GM12878 (cell line): ENCODE results near the gene VGLL2. TPM values are rescaled to one million over a fixed set of nuclear protein-coding genes. Genes with fewer than 3 reads are reported as not detected.

Source experiments
- ATAC-seq: fragments of 200-7000 bp; cut with Tn5 transposase; 3 replicates; pipeline ENCODE4 v1.9.1; 2020; ENCODE audit warnings: mild to moderate bottlenecking, moderate library complexity
- BruUV-seq: library from RNA; stranded (reverse); fragments of 400-500 nt; replicated peaks from 2 replicates; lab custom pipeline; 2021; lab: Mats Ljungman, UMichigan
- CTCF ChIA-PET: fragments of 300-600 bp; sonication (Branson Sonifier 250); formaldehyde crosslinking; extraction: SDS; loops from one replicate; lab custom pipeline; 2021; ENCODE audit warnings: inconsistent platforms; lab: Yijun Ruan, JAX
- POLR2A ChIA-PET: fragments of 350-600 bp; formaldehyde crosslinking; extraction: SDS; loops from one replicate; lab custom pipeline; 2021; ENCODE audit warnings: inconsistent platforms; lab: Charles Lee
- RAD21 ChIA-PET: fragments of 300-600 bp; sonication (Branson Sonifier 250); formaldehyde crosslinking; loops from one replicate; lab custom pipeline; 2023; ENCODE audit warnings: antibody characterized with exemption; ENCODE audit not compliant: unreplicated experiment; lab: Charles Lee
- SMC1A ChIA-PET: fragments of 300-600 bp; sonication (Branson Sonifier 250); formaldehyde crosslinking; loops from one replicate; lab custom pipeline; 2023; ENCODE audit not compliant: unreplicated experiment, uncharacterized antibody; lab: Charles Lee
- DNase-seq: peaks from one replicate; pipeline ENCODE4 v3.0.0-alpha.2; 2011; ENCODE audit warnings: low read depth, low spot score
- FAIRE-seq: peaks from 3 replicates; lab custom pipeline; 2011; peaks lifted over from hg19 to GRCh38; lab: Jason Lieb, UNC
- H2AFZ ChIP-seq: 2 replicates; pipeline ENCODE4 v1.6.0; 2011; ENCODE audit warnings: low read depth, low read length, control low read depth; ENCODE audit not compliant: control insufficient read depth
- H3K27ac ChIP-seq: 2 replicates; pipeline ENCODE4 v1.5.1; 2011; ENCODE audit warnings: control low read depth; ENCODE audit not compliant: control insufficient read depth, insufficient read depth
- H3K27me3 ChIP-seq, 2 experiments: replicated peaks in 1 of 2; 2 replicates each; pipeline versions ENCODE4 v1.6.0 to v1.6.1; 2011; ENCODE audit warnings: low read length in 1 of 2; ENCODE audit not compliant: control insufficient read depth in 2 of 2, insufficient read depth in 2 of 2
- H3K36me3 ChIP-seq, 2 experiments: 2 replicates each; pipeline ENCODE4 v1.5.1; 2011; ENCODE audit warnings: low read length in 1 of 2; ENCODE audit not compliant: control insufficient read depth in 2 of 2, insufficient read depth in 2 of 2
- H3K4me1 ChIP-seq: 2 replicates; pipeline ENCODE4 v1.6.1; 2011; ENCODE audit warnings: mild to moderate bottlenecking, low read length, moderate library complexity, mixed read lengths; ENCODE audit not compliant: control insufficient read depth, insufficient read depth
- H3K4me2 ChIP-seq: 2 replicates; pipeline ENCODE4 v1.6.0; 2011; ENCODE audit warnings: control low read depth; ENCODE audit not compliant: control insufficient read depth, insufficient read depth
- H3K4me3 ChIP-seq: fragments of 200-600 bp; sonication (generic); 2 replicates; pipeline ENCODE4 v1.5.1; 2016
- H3K79me2 ChIP-seq: 2 replicates; pipeline ENCODE4 v1.6.0; 2011; ENCODE audit warnings: low read length; ENCODE audit not compliant: control insufficient read depth, insufficient read depth
- H3K9ac ChIP-seq: 2 replicates; pipeline ENCODE4 v1.8.0; 2011; ENCODE audit warnings: low read length, control low read depth, mixed read lengths; ENCODE audit not compliant: control insufficient read depth, insufficient read depth
- H3K9me3 ChIP-seq: replicated peaks from 3 replicates; pipeline ENCODE4 v1.5.1; 2011; ENCODE audit warnings: mild to moderate bottlenecking, low read length; ENCODE audit not compliant: control insufficient read depth, insufficient read depth
- H4K20me1 ChIP-seq: 2 replicates; pipeline ENCODE4 v1.6.0; 2011; ENCODE audit not compliant: control insufficient read depth, insufficient read depth
- CHD1 ChIP-seq: IDR thresholded peaks from 2 replicates; pipeline ENCODE4 v1.6.1; 2012; ENCODE audit warnings: low read depth, low read length, improper control_type of control experiment
- CUX1 ChIP-seq: IDR thresholded peaks from 2 replicates; pipeline ENCODE4 v1.6.1; 2012; ENCODE audit warnings: improper control_type of control experiment, low read depth, low read length; ENCODE audit not compliant: insufficient replicate concordance
- GATAD2B ChIP-seq: fragments of 450-650 bp; conservative IDR thresholded peaks from 2 replicates; pipeline ENCODE4 v1.6.1; 2017; ENCODE audit warnings: low read depth, mild to moderate bottlenecking, moderate library complexity
- RCOR1 ChIP-seq: conservative IDR thresholded peaks from 2 replicates; pipeline ENCODE4 v1.6.1; 2012; ENCODE audit warnings: low read depth, low read length, improper control_type of control experiment
- RUNX3 ChIP-seq: IDR thresholded peaks from 2 replicates; pipeline ENCODE4 v1.6.1; 2012; ENCODE audit warnings: low read length, inconsistent platforms
- WGBS: methylation state at CpG from one replicate; pipeline ENCODE4 v1.1.6; 2016; ENCODE audit warnings: low lambda C conversion rate; ENCODE audit not compliant: insufficient replicate concordance, insufficient coverage; ENCODE audit errors: missing lambda C conversion rate; 5-methylcytosine and 5-hydroxymethylcytosine counted together
- in situ Hi-C: fragments of 300-500 bp; cut with MboI; formaldehyde crosslinking; loops from 9 replicates; pipeline ENCODE4 v1.14.3; 2018; ENCODE audit warnings: mixed read lengths
- intact Hi-C: fragments of 100-400 bp; cut with micrococcal nuclease; formaldehyde crosslinking; loops from one replicate; pipeline ENCODE4 v1.14.2; 2022; ENCODE audit not compliant: unreplicated experiment
- polyA plus RNA-seq, 11 experiments: library from polyadenylated mRNA; depleted of rRNA in 4 of 11; unstranded in 6 of 11; stranded (reverse) in 5 of 11; fragments of >200 nt; fragmentation: Nextera tagmentation in 4 of 11; fragmentation: Illumina TruSeq in 1 of 11; extraction: Ambion mirVana in 4 of 11; extraction: Trizol in 1 of 11; gene quantifications; 1 replicate in 1 of 11; 2 replicates in 10 of 11; pipeline versions ENCODE4 v1.2.1 to v1.2.3, GENCODE V29; 2011 to 2016; ENCODE audit warnings: inconsistent platforms in 2 of 11, missing spikeins in 2 of 11, low read depth in 1 of 11
- total RNA-seq, 4 experiments: library from RNA; depleted of rRNA in 3 of 4; stranded (reverse); fragments of >200 nt in 3 of 4; fragmentation: Illumina TruSeq in 1 of 4; extraction: Trizol in 1 of 4; gene quantifications; 2 replicates each; pipeline versions ENCODE4 v1.2.1 to v1.2.3, GENCODE V29; 2013 to 2021

VGLL2 gene
- total and polyA plus RNA-seq, 10 of the 15 experiments (the other 5 are each of a cell fraction or from before 2014, with no cell fraction given): not detected

GRCh38 chr6:117304446-117304845 lies 39.1 kb downstream of the VGLL2 start:
- Histone ChIP-seq H3K36me3 (no peaks in the 10 kb centered on the region), H3K27ac (no peak overlapping the region), H3K4me1 (no peaks in the 10 kb centered on the region)
- WGBS: 3% methylated on average over 2 of the region's 2 CpGs
- in situ Hi-C loops: no loop called here
- 0 out of 3 replicates have a peak, but pooled peaks have one; percentile 34 for ATAC-seq
- TF ChIP-seq GATAD2B (no peak), CUX1 (no peak), RUNX3 (no peak), CHD1 (no peak), RCOR1 (no peak)
- TF ChIP-seq, all 136 proteins: peak for 0
- ChIA-PET RAD21 (no interaction called here), POLR2A (no interaction called here), SMC1A (interaction anchor here (0.6 to 1.2 kb wide), 2 partner anchors 25 to 674 kb away, joined by 3 read pairs; no protein-coding TSS in a partner anchor), CTCF (no interaction called here)
- H3K4me2 ChIP-seq: no peak overlapping the region
- no peaks in the 10 kb centered on the region; the same call in 1 of the 2 replicates for H4K20me1 ChIP-seq
- BruUV-seq: no TSS peak
- no peak overlapping the region for H3K9ac ChIP-seq
- DNase-seq: no peak
- FAIRE-seq: no peak
- H3K9me3 ChIP-seq: no peaks in the 10 kb centered on the region
- H3K27me3 ChIP-seq: no peaks in the 10 kb centered on the region
- no peak overlapping the region for H2AFZ ChIP-seq
- no peak overlapping the region for H3K4me3 ChIP-seq
- H3K79me2 ChIP-seq: no peaks in the 10 kb centered on the region
- intact Hi-C loops: no loop called here
